Right atrium auricular region (tissue), 2 donors: ENCODE measurements around the gene MAGI1. TPM values are rescaled to one million over a fixed set of nuclear protein-coding genes. Genes with fewer than 3 reads are reported as not detected.
A peak's percentile ranks its signal among the peaks of the same experiment; 100 is the strongest.

Source experiments
- DNase-seq: peaks from one replicate; pipeline ENCODE4 v3.0.0-alpha.2; 2019; ENCODE audit warnings: low spot score
- H3K27ac ChIP-seq, 2 donors: fragments of 200-600 bp; sonication (generic); 1 replicate in 1 of 2; 2 replicates in 1 of 2; pipeline ENCODE4 v1.5.1; 2016 to 2019
- H3K27me3 ChIP-seq, 2 donors: fragments of 200-600 bp; sonication (generic); one replicate each; pipeline versions ENCODE4 v1.5.1 to v1.6.0; 2017 to 2019
- H3K36me3 ChIP-seq: fragments of 200-600 bp; sonication (generic); one replicate; pipeline ENCODE4 v1.5.1; 2016
- H3K4me1 ChIP-seq, 2 donors: fragments of 200-600 bp; sonication (generic); one replicate each; pipeline versions ENCODE4 v1.5.1 to v1.6.0; 2017 to 2019
- H3K4me3 ChIP-seq, 2 donors: fragments of 200-600 bp; sonication (generic); 1 replicate in 1 of 2; 2 replicates in 1 of 2; pipeline ENCODE4 v1.5.1; 2017 to 2019; ENCODE audit warnings: mild to moderate bottlenecking in 1 of 2, moderate library complexity in 1 of 2
- H3K9me3 ChIP-seq, 2 donors: fragments of 200-600 bp; sonication (generic); one replicate each; pipeline ENCODE4 v1.5.1; 2019
- total RNA-seq, 2 donors: library from RNA; depleted of rRNA; stranded (reverse); fragments of >200 nt; gene quantifications; one replicate each; pipeline ENCODE4 v1.1.0, GENCODE V29; 2016
- TF ChIP-seq, protein P1 (sequence below), 2 donors: fragments of 200-600 bp; sonication (generic); IDR thresholded peaks; one replicate each; pipeline ENCODE4 v1.5.1; 2019; ENCODE audit warnings: antibody characterized with exemption in 2 of 2

MAGI1 gene
- total RNA-seq, 2 donors from 2014 or later = 28.5 to 34.8 TPM

DNA sequence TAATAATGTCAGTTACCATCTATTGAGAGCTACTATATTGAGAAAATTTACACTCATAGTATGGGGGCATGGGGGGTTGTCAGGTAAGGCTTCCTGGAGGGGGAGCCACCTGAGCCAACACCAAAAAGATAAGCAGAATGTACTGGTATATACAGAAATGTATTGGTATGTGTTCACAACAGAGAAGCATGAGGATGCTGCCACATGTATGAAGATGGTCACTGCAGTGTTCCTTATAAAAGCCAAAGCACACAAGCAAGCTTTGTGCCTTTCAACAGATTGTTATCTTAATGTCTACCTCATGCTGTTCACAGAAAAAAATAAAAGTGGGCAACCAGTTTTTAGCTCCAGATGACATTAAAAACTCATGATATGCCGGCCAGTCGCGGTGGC lies 149.0 kb downstream of the MAGI1 start:
- Histone ChIP-seq H3K9me3 (no peaks in the 10 kb centered on the region), H3K36me3 (no peaks in the 10 kb centered on the region), H3K4me3 (no peak overlapping the region), H3K27me3 (no peaks in the 10 kb centered on the region), H3K27ac (peak overlapping the region; percentile 13 to 73), H3K4me1 (peaks cover 0 to 30% of the 10 kb centered on the region in 2 donors)
- TF ChIP-seq, protein P1, sequence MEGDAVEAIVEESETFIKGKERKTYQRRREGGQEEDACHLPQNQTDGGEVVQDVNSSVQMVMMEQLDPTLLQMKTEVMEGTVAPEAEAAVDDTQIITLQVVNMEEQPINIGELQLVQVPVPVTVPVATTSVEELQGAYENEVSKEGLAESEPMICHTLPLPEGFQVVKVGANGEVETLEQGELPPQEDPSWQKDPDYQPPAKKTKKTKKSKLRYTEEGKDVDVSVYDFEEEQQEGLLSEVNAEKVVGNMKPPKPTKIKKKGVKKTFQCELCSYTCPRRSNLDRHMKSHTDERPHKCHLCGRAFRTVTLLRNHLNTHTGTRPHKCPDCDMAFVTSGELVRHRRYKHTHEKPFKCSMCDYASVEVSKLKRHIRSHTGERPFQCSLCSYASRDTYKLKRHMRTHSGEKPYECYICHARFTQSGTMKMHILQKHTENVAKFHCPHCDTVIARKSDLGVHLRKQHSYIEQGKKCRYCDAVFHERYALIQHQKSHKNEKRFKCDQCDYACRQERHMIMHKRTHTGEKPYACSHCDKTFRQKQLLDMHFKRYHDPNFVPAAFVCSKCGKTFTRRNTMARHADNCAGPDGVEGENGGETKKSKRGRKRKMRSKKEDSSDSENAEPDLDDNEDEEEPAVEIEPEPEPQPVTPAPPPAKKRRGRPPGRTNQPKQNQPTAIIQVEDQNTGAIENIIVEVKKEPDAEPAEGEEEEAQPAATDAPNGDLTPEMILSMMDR (IDR thresholded peaks at IDR 0.05) = no peak
- no peak for DNase-seq

DNA sequence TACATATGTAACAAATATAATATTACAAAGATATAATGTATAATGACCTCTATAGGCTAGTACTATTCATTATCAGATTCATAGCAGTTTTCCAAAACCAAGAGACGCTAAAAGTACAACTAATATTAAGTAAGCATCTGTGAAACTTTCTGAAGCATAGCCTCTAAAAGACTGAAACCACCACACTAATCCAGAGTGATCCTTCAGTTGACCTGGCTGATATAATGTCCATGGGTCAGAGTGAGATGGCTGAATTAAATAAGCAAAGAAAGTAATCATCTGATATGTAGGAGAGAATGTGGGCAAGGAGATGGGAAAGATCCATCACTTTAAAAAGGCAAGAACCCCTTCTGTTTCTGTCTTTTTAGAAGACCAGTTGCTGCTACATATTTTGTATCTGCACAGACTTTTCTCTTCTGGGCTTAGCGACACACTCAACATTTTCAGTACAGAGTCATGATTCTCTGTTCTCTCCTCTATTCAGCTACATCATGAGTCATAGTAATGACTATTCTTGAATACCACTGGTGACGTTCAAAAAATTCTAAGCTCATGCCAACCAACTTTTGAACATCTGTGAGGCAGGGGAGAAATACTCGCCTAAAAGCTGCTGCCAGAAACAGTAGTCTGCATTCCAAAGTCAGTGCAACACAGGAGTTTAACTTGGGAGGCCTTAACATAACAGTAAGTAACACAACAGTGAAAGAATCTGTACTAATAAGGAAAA lies 149.6 kb downstream of the MAGI1 start:
- no peaks in the 10 kb centered on the region for H3K9me3 ChIP-seq
- peak overlapping the region; percentile 13 to 73 for H3K27ac ChIP-seq
- DNase-seq = no peak
- no peak overlapping the region for H3K4me3 ChIP-seq
- peaks cover 0 to 24% of the 10 kb centered on the region in 2 donors for H3K4me1 ChIP-seq
- no peaks in the 10 kb centered on the region for H3K36me3 ChIP-seq
- no peaks in the 10 kb centered on the region for H3K27me3 ChIP-seq
- TF ChIP-seq, protein P1 (IDR thresholded peaks at IDR 0.05) = no peak

DNA sequence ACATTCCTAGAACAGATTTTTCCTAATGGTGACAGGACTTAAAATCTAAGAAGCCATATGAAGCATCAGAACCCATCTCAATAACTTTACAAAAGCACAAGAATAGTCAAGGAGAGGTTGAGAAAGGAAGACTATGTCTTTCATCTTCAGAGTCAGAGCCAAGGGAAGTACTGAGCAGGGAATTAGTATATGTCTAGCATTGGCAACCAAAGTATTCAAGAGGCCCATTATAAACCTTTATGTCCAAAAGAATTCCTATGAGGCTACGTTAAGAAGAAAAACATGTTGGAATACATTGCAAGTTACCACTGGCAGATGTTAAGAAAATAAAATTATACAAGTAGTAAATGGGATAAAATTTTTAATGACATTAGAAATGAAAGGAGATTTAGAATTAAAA lies 150.5 kb downstream of the MAGI1 start:
- Histone ChIP-seq H3K27me3 (no peaks in the 10 kb centered on the region), H3K9me3 (no peaks in the 10 kb centered on the region), H3K27ac (peak overlapping the region in 1 of 2 donors; percentile 73), H3K36me3 (no peaks in the 10 kb centered on the region), H3K4me1 (peaks cover 0 to 24% of the 10 kb centered on the region in 2 donors), H3K4me3 (no peak overlapping the region)
- TF ChIP-seq, protein P1 (IDR thresholded peaks at IDR 0.05) = no peak
- no peak for DNase-seq

DNA sequence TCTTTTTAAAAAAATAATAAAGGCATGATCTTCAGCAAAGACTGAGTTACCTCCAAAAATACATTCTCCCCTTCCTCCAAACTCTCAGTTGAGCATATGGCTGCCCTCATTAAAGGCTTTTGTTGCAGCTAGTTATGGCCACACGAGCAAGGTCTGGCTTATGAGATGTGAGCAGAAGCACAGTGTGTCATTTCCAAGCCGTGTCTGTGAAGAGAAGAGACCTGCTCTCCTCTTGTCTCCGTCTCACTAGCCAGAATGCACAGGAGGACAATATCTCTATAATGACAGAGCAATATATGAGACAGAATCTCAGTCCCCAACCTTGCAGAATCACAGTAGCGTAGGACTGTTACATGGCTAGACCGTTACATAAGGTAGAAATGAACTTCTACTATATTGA lies 152.3 kb downstream of the MAGI1 start:
- H3K36me3 ChIP-seq = no peaks in the 10 kb centered on the region
- no peak for DNase-seq
- TF ChIP-seq, protein P1 (IDR thresholded peaks at IDR 0.05) = no peak
- H3K4me1 ChIP-seq = peaks cover 0 to 28% of the 10 kb centered on the region in 2 donors
- H3K4me3 ChIP-seq = no peak overlapping the region
- no peak overlapping the region for H3K27ac ChIP-seq
- no peaks in the 10 kb centered on the region for H3K27me3 ChIP-seq
- H3K9me3 ChIP-seq = no peaks in the 10 kb centered on the region

DNA sequence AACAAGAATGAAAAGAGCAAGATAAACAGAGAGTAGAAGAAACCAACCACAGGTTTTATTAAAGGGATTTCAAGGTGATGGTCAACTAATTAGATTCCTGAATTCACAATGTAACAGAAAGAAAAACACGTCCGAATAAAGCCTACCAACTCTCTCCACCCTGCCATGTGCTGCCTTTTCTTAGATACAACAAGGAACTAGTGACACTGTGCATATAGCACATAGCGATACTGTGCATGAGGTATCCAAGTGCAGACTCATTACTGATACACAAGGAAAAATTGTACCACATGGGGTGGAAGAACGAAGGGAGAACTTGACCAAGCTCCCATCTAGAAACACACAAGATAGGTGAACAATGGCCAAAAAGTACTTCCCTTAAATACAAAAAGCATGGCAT lies 154.6 kb downstream of the MAGI1 start:
- no peak overlapping the region for H3K27ac ChIP-seq
- H3K4me1 ChIP-seq = peaks cover 0 to 20% of the 10 kb centered on the region in 2 donors

More for the DNA sequence above, 154.6 kb downstream of the MAGI1 start:
- Histone ChIP-seq H3K27me3 (no peaks in the 10 kb centered on the region), H3K4me3 (no peak overlapping the region), H3K36me3 (no peaks in the 10 kb centered on the region), H3K9me3 (no peaks in the 10 kb centered on the region)
- DNase-seq = no peak
- TF ChIP-seq, protein P1 (IDR thresholded peaks at IDR 0.05) = no peak
